Pancreas (tissue), 10 donors: ENCODE results near the gene SNX30. TPM values are rescaled to one million over a fixed set of nuclear protein-coding genes. Genes with fewer than 3 reads are reported as not detected.

Source experiments
- ATAC-seq, 4 donors: fragments of 200-7000 bp; cut with Tn5 transposase; one replicate each; pipeline versions ENCODE4 v1.8.0 to v1.9.1; 2020; ENCODE audit warnings: mild to moderate bottlenecking in 4 of 4, moderate library complexity in 4 of 4
- DNase-seq, 6 donors: peaks; one replicate each; pipeline ENCODE4 v3.0.0-alpha.2; 2020
- FAIRE-seq: peaks from 2 replicates; lab custom pipeline; 2012; peaks lifted over from hg19 to GRCh38; lab: Jason Lieb, UNC
- H3K27ac ChIP-seq, 4 donors: fragments of 200-600 bp; sonication (generic); 1 replicate in 3 of 4; 2 replicates in 1 of 4; pipeline versions ENCODE4 v1.5.0 to v1.8.0; 2020
- H3K27me3 ChIP-seq, 4 donors: fragments of 200-600 bp; one replicate each; pipeline ENCODE4 v1.8.0; 2021
- H3K36me3 ChIP-seq, 3 donors: fragments of 200-600 bp; sonication (generic) in 1 of 3; one replicate each; pipeline versions ENCODE4 v1.5.0 to v1.8.0; 2020 to 2021
- H3K4me1 ChIP-seq, 3 donors: fragments of 200-600 bp; one replicate each; pipeline ENCODE4 v1.8.0; 2021
- H3K4me3 ChIP-seq, 4 donors: fragments of 200-600 bp; sonication (generic) in 2 of 4; one replicate each; pipeline versions ENCODE4 v1.5.0 to v1.8.0; 2020 to 2021
- H3K9me3 ChIP-seq, 4 donors: fragments of 200-600 bp; one replicate each; pipeline ENCODE4 v1.8.0; 2021
- WGBS, 2 donors: extraction: QIAGEN DNeasy Blood & Tissue Kit; methylation state at CpG; one replicate each; pipeline ENCODE4 v1.1.7; 2013; 5-methylcytosine and 5-hydroxymethylcytosine counted together
- intact Hi-C, 3 donors: fragments of 100-400 bp; cut with DNase I; formaldehyde crosslinking; loops; one replicate each; pipeline versions ENCODE4 v1.11.1 to v1.14.2; 2022
- polyA plus RNA-seq, 2 donors: library from polyadenylated mRNA; stranded (reverse); fragments of 200-250 nt; gene quantifications; one replicate each; pipeline ENCODE4 v1.2.3, GENCODE V29; 2013
- total RNA-seq, 6 donors: library from RNA; stranded (reverse); fragmentation: NEBNext Ultra II Directional in 4 of 6; extraction: Animal tissue kit (Norgen Biotek cat#: 25700) in 4 of 6; gene quantifications; one replicate each; pipeline versions ENCODE4 v1.2.1 to v1.2.4, GENCODE V29; 2021 to 2023
- TF ChIP-seq, protein P1 (sequence below), 4 donors: fragments of 200-600 bp; sonication (generic) in 3 of 4; IDR thresholded peaks; one replicate each; pipeline versions ENCODE4 v1.5.0 to v1.8.0; 2021; ENCODE audit warnings: antibody characterized with exemption in 4 of 4
- donor health status: healthy with polysubstance abuse.
- donor health status: DM: no; HTN: no; CAD: no; lungs with moderate emphysema.
- donor health status: DM: no; HTN: no; CAD: no.
- donor health status: control.
- donor health status: control.
- donor health status: Bipolar disorder and iron deficiency.
- donor health status: DM: yes; HTN: yes; CAD: no.
- donor health status: DM: no; HTN: no; CAD: no.
- donor health status: DM: no; HTN: no; CAD: no.
- donor health status: DM: yes; HTN: yes; CAD: no.

Gene SNX30
- total and polyA plus RNA-seq, 8 donors: 2.1 to 8.2 (median 4.1) TPM

DNA sequence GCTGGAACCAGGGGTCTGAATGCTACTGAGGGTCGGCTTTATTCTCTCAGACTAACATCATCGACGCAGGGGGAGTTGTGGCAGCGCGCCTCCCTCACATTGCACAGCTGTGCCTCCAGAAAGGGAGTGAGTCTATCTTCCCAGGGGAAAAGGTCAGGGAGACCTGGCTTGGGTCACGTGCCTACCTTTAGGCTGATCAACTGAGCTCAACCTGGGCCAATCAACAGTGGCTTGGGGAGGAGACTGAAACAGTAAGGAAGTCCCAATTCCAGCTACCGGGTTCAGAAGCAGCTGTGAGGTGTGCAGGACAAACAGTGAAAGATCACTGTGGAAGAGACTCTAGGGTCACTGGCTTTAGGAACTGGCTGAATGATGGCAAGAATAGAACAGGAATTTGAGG lies 14.3 kb downstream of the SNX30 start:
- no peak for FAIRE-seq

DNA sequence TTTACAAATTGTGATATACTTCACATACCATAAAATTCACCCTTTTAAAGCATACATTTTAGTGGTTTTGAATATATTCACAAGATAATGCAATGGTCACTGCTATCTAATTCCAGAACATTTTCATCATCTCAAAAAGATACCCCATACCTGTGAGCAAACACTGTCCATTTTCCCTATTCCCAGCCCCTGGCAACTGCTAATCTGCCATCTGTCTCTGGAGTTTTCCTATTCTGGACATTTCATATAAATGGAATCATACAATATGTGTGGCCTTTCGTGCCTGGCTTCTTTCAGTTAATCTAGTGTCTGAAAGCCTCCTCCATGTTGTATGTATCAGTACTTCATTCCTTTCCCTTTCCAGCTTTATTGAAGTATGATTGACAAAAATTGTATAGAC lies 14.7 kb downstream of the SNX30 start:
- H3K36me3 ChIP-seq: no peaks in the 10 kb centered on the region
- intact Hi-C loops: no loop called here
- no peaks in the 10 kb centered on the region for H3K9me3 ChIP-seq
- WGBS, 2 donors: 47 to 54% methylated on average over 1 of the region's 1 CpG
- no peak for FAIRE-seq
- no peaks in the 10 kb centered on the region for H3K4me1 ChIP-seq
- TF ChIP-seq, protein P1, sequence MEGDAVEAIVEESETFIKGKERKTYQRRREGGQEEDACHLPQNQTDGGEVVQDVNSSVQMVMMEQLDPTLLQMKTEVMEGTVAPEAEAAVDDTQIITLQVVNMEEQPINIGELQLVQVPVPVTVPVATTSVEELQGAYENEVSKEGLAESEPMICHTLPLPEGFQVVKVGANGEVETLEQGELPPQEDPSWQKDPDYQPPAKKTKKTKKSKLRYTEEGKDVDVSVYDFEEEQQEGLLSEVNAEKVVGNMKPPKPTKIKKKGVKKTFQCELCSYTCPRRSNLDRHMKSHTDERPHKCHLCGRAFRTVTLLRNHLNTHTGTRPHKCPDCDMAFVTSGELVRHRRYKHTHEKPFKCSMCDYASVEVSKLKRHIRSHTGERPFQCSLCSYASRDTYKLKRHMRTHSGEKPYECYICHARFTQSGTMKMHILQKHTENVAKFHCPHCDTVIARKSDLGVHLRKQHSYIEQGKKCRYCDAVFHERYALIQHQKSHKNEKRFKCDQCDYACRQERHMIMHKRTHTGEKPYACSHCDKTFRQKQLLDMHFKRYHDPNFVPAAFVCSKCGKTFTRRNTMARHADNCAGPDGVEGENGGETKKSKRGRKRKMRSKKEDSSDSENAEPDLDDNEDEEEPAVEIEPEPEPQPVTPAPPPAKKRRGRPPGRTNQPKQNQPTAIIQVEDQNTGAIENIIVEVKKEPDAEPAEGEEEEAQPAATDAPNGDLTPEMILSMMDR (IDR thresholded peaks at IDR 0.05): no peak
- no peaks in the 10 kb centered on the region for H3K27me3 ChIP-seq
- no peak for DNase-seq
- no peak overlapping the region for H3K4me3 ChIP-seq
- no peak for ATAC-seq
- H3K27ac ChIP-seq: no peak overlapping the region

More for the DNA sequence above, 14.3 kb downstream of the SNX30 start:
- WGBS, 2 donors: 36 to 44% methylated on average over 7 of the region's 7 CpGs
- intact Hi-C loops: no loop called here
- DNase-seq: peak; percentile 40 to 75 (median 70)
- Histone ChIP-seq H3K27me3 (no peaks in the 10 kb centered on the region), H3K4me3 (no peak overlapping the region), H3K27ac (peak overlapping the region in 2 of 4 donors; percentile 39 to 41), H3K36me3 (no peaks in the 10 kb centered on the region), H3K4me1 (no peaks in the 10 kb centered on the region), H3K9me3 (no peaks in the 10 kb centered on the region)
- peak; percentile 97 to 99 (median 99) for ATAC-seq
- TF ChIP-seq, protein P1 (IDR thresholded peaks at IDR 0.05): no peak

DNA sequence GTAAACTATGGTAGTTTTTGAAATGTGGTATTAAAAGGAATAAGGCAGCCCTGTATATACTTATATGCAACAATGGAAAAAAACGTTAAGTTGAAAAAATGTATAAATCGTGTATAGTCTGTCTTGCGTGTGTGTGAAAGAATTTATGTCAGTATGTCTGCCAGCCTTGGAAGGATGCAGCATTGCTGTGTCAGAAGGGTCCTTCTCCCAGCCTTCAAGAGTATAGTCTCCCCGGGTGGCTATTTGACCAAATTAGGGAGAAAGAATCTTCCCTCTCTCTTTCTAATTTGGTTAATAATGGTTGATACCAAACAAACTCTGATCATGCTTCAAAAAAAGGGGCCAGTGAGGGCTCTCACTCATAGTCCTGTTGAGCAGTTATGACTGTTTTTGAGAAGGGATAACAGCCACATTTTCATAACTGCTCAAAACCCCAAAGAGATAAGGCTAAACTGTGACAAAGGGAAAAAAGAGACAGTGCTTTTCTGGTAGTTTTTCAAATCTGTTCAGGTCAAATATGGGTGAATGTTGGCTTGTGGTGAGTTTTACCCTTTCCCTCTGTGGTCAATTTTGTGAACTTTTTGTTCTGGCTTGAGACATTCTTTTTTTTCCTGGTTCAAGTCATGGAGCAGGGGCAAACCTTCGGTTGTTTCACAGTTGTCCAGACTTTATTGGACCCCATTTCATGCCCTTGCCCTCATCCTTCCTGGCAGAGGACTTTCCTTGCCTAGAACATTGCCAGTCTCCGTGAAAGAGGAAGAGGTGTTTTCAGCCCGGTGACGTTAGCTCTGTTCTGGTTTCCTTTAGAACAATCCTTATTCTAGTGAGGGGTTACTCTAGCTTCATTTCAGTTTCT lies 21.0 kb downstream of the SNX30 start:
- H3K27me3 ChIP-seq: no peaks in the 10 kb centered on the region
- ATAC-seq (peak in 2 of 4 donors; percentile 30 to 43), DNase-seq (no peak), FAIRE-seq (no peak)
- H3K27ac ChIP-seq: no peak overlapping the region
- no peaks in the 10 kb centered on the region for H3K9me3 ChIP-seq
- H3K4me1 ChIP-seq: peaks cover 0 to 6% (median 0%) of the 10 kb centered on the region in 3 donors
- intact Hi-C loops: no loop called here
- 84 to 89% methylated on average over 8 of the region's 8 CpGs for WGBS, 2 donors
- TF ChIP-seq, protein P1 (IDR thresholded peaks at IDR 0.05): no peak
- no peak overlapping the region for H3K4me3 ChIP-seq
- H3K36me3 ChIP-seq: no peaks in the 10 kb centered on the region

DNA sequence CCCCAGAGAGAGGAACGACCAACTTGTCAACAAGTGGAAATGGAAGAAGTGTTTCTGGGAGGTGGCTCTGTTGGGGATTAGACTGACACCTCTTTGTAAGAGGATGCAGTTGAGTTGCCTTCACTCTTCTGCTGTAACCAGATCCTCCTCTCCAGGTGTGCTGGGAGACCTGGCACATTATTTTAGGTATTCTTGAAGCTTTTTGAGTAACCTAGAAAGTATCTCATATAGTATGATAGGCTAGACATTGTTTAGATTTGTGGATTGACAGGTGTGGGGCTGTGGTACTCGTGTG lies 21.6 kb downstream of the SNX30 start:
- TF ChIP-seq, protein P1 (IDR thresholded peaks at IDR 0.05): no peak
- Histone ChIP-seq H3K27ac (no peak overlapping the region), H3K36me3 (no peaks in the 10 kb centered on the region), H3K27me3 (no peaks in the 10 kb centered on the region), H3K9me3 (no peaks in the 10 kb centered on the region), H3K4me1 (peaks cover 0 to 6% (median 0%) of the 10 kb centered on the region in 3 donors), H3K4me3 (no peak overlapping the region)
- WGBS, 2 donors: 62 to 67% methylated on average over 2 of the region's 2 CpGs
- intact Hi-C loops: no loop called here
- no peak for FAIRE-seq
- ATAC-seq: no peak
- DNase-seq: no peak

DNA sequence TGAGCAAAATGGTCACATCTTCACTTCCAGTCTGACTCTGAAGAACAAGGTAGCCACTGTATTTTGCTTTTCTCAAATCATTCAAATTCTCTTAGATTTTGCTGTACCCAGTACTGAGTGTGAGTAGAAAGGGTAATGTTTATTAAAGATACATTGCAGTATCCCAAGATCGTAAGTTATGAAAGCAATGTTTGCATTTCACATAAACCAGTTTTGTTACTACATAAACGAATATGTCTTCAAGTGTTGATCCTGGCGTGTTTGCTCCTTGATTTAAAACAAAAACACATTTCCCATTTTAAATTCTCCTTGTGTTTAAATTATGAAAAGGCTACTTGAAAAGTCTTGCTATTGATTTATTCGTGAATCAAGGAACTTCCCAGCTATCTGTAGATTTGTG lies 22.0 kb downstream of the SNX30 start:
- WGBS, 2 donors: 66 to 69% methylated on average over 4 of the region's 4 CpGs
- Histone ChIP-seq H3K27me3 (no peaks in the 10 kb centered on the region), H3K4me3 (no peak overlapping the region), H3K27ac (no peak overlapping the region), H3K36me3 (no peaks in the 10 kb centered on the region), H3K4me1 (peaks cover 0 to 6% (median 0%) of the 10 kb centered on the region in 3 donors), H3K9me3 (no peaks in the 10 kb centered on the region)
- no peak for ATAC-seq
- TF ChIP-seq, protein P1 (IDR thresholded peaks at IDR 0.05): no peak
- intact Hi-C loops: no loop called here
- no peak for FAIRE-seq
- DNase-seq: no peak
